HCT116 (cell line): ENCODE measurements around the gene PARP8. TPM values are rescaled to one million over a fixed set of nuclear protein-coding genes. Genes with fewer than 3 reads are reported as not detected.

Experiments used
- ATAC-seq: fragments of 200-7000 bp; cut with Tn5 transposase; 2 replicates; pipeline ENCODE4 v1.9.1; 2020; ENCODE audit warnings: mild to moderate bottlenecking, moderate library complexity
- BruUV-seq: library from RNA; stranded (reverse); fragments of 400-500 nt; replicated peaks from 2 replicates; lab custom pipeline; 2021; lab: Mats Ljungman, UMichigan
- CTCF ChIA-PET: fragments of 300-600 bp; sonication (Branson Sonifier 250); formaldehyde crosslinking; loops from one replicate; lab custom pipeline; 2021; ENCODE audit warnings: antibody characterized with exemption; lab: Charles Lee
- POLR2A ChIA-PET: fragments of 300-600, 350-600 bp; sonication (Branson Sonifier 250); formaldehyde crosslinking; loops from one replicate; lab custom pipeline; 2021; ENCODE audit warnings: antibody characterized with exemption; lab: Charles Lee
- RAD21 ChIA-PET, 2 experiments: fragments of 300-600 bp; sonication (Branson Sonifier 250); formaldehyde crosslinking; loops; one replicate each; lab custom pipeline; 2023; ENCODE audit warnings: low total read pairs in 2 of 2; ENCODE audit not compliant: uncharacterized antibody in 2 of 2, unreplicated experiment in 2 of 2, low non-redundant PET in 1 of 2; lab: Charles Lee
- DNase-seq: peaks from one replicate; pipeline ENCODE4 v3.0.0-alpha.2; 2010; ENCODE audit warnings: low read depth, low spot score
- H2AFZ ChIP-seq: fragments of 200-600 bp; shearing (Covaris generic), sonication (generic); 2 replicates; pipeline ENCODE4 v1.6.1; 2017; ENCODE audit warnings: low read depth, mixed run types, mixed read lengths, antibody characterized with exemption, low read length; ENCODE audit not compliant: poor library complexity, severe bottlenecking
- H3K27ac ChIP-seq: 2 replicates; pipeline ENCODE4 v1.5.1; 2012; ENCODE audit warnings: low read depth, low read length
- H3K27me3 ChIP-seq: fragments of 200-600 bp; sonication (generic); 2 replicates; pipeline ENCODE4 v1.6.1; 2016; ENCODE audit warnings: mixed run types, low read length, mixed read lengths; ENCODE audit not compliant: insufficient read depth
- H3K36me3 ChIP-seq, 2 experiments: fragments of 200-500 bp in 1 of 2; fragments of 200-600 bp in 1 of 2; sonication (Bioruptor generic) in 1 of 2; sonication (generic) in 1 of 2; 2 replicates each; pipeline versions ENCODE4 v1.5.1 to v1.6.1; 2014 to 2016; ENCODE audit warnings: low read length in 2 of 2, inconsistent platforms in 1 of 2, mixed read lengths in 1 of 2, mixed run types in 1 of 2; ENCODE audit not compliant: insufficient read depth in 2 of 2, control insufficient read depth in 1 of 2
- H3K4me1 ChIP-seq, 2 experiments: fragments of 200-600 bp in 1 of 2; sonication (generic) in 1 of 2; 2 replicates each; pipeline versions ENCODE4 v1.5.1 to v1.6.1; 2012 to 2017; ENCODE audit warnings: low read length in 2 of 2, inconsistent platforms in 1 of 2, mild to moderate bottlenecking in 1 of 2, mixed read lengths in 1 of 2, mixed run types in 1 of 2, moderate library complexity in 1 of 2; ENCODE audit not compliant: insufficient read depth in 2 of 2, control insufficient read depth in 1 of 2
- H3K4me2 ChIP-seq: fragments of 200-600 bp; sonication (generic); 2 replicates; pipeline ENCODE4 v1.6.1; 2017; ENCODE audit warnings: mixed run types, low read length, mixed read lengths
- H3K4me3 ChIP-seq, 2 experiments: fragments of 200-600 bp in 1 of 2; sonication (generic) in 1 of 2; replicated peaks in 1 of 2; 2 replicates each; pipeline ENCODE4 v1.5.1; 2011 to 2016; ENCODE audit warnings: low read length in 2 of 2, control low read depth in 1 of 2, low read depth in 1 of 2, mild to moderate bottlenecking in 1 of 2, mixed read lengths in 1 of 2, mixed run types in 1 of 2
- H3K79me2 ChIP-seq: fragments of 200-600 bp; sonication (generic); 2 replicates; pipeline ENCODE4 v1.6.1; 2017; ENCODE audit warnings: mild to moderate bottlenecking, mixed run types, low read length, moderate library complexity, mixed read lengths; ENCODE audit not compliant: insufficient read depth
- H3K9ac ChIP-seq: fragments of 200-600 bp; sonication (generic); 2 replicates; pipeline ENCODE4 v1.6.1; 2016; ENCODE audit warnings: low read length, mixed read lengths
- H3K9me2 ChIP-seq: fragments of 200-600 bp; sonication (generic), shearing (Covaris generic); 2 replicates; pipeline ENCODE4 v1.6.1; 2017; ENCODE audit warnings: mixed run types, mild to moderate bottlenecking, moderate library complexity; ENCODE audit not compliant: insufficient read depth
- H3K9me3 ChIP-seq, 2 experiments: fragments of 200-500 bp in 1 of 2; fragments of 200-600 bp in 1 of 2; sonication (Bioruptor generic) in 1 of 2; sonication (generic) in 1 of 2; 2 replicates each; pipeline ENCODE4 v1.6.1; 2014 to 2017; ENCODE audit warnings: low read length in 2 of 2, mixed read lengths in 2 of 2, inconsistent platforms in 1 of 2, low read depth in 1 of 2, mild to moderate bottlenecking in 1 of 2, mixed run types in 1 of 2, moderate library complexity in 1 of 2; ENCODE audit not compliant: control insufficient read depth in 1 of 2, insufficient read depth in 1 of 2
- H4K20me1 ChIP-seq: fragments of 200-600 bp; sonication (generic), shearing (Covaris generic); 2 replicates; pipeline ENCODE4 v1.6.1; 2017; ENCODE audit warnings: mixed run types, mild to moderate bottlenecking, moderate library complexity; ENCODE audit not compliant: insufficient read depth
- CBX3 ChIP-seq: IDR thresholded peaks from 2 replicates; pipeline ENCODE4 v1.6.1; 2012; ENCODE audit warnings: low read depth
- CEBPB ChIP-seq: IDR thresholded peaks from 2 replicates; pipeline ENCODE4 v1.6.1; 2012; ENCODE audit warnings: low read depth
- ELF1 ChIP-seq: IDR thresholded peaks from 2 replicates; pipeline ENCODE4 v1.6.1; 2012; ENCODE audit warnings: low read depth, borderline replicate concordance
- EZH2 ChIP-seq: fragments of 200-600 bp; sonication (generic); IDR thresholded peaks from 2 replicates; pipeline ENCODE4 v1.6.1; 2017; ENCODE audit warnings: antibody characterized with exemption, mixed run types
- EZH2phosphoT487 ChIP-seq: fragments of 200-600 bp; IDR thresholded peaks from 2 replicates; pipeline ENCODE4 v1.6.1; 2018; ENCODE audit warnings: antibody characterized with exemption, borderline replicate concordance
- FOSL1 ChIP-seq: IDR thresholded peaks from 2 replicates; pipeline ENCODE4 v1.6.1; 2012; ENCODE audit warnings: low read depth
- MAX ChIP-seq: IDR thresholded peaks from 2 replicates; pipeline ENCODE4 v1.6.1; 2012
- POLR2A ChIP-seq: IDR thresholded peaks from 2 replicates; pipeline ENCODE4 v1.7.0; 2011; ENCODE audit warnings: borderline replicate concordance; ENCODE audit not compliant: insufficient read depth, insufficient read length; ENCODE audit errors: extremely low read depth
- POLR2AphosphoS5 ChIP-seq: IDR thresholded peaks from 2 replicates; pipeline ENCODE4 v1.6.1; 2011; ENCODE audit warnings: mild to moderate bottlenecking, low read depth, low read length, moderate library complexity
- SIN3A ChIP-seq: IDR thresholded peaks from 2 replicates; pipeline ENCODE4 v1.6.1; 2012; ENCODE audit warnings: low read depth
- SP1 ChIP-seq: IDR thresholded peaks from 2 replicates; pipeline ENCODE4 v1.6.1; 2012; ENCODE audit warnings: low read depth
- SRF ChIP-seq: IDR thresholded peaks from 2 replicates; pipeline ENCODE4 v1.6.1; 2012; ENCODE audit warnings: low read depth
- TCF7L2 ChIP-seq: IDR thresholded peaks from 2 replicates; pipeline ENCODE4 v1.7.0; 2011; ENCODE audit warnings: borderline replicate concordance, inconsistent platforms; ENCODE audit not compliant: insufficient read depth, insufficient read length; ENCODE audit errors: extremely low read depth
- YY1 ChIP-seq: IDR thresholded peaks from 2 replicates; pipeline ENCODE4 v1.6.1; 2011; ENCODE audit warnings: low read length, low read depth, moderate library complexity, mild to moderate bottlenecking; ENCODE audit not compliant: insufficient replicate concordance; ENCODE audit errors: extremely low read depth
- ZBTB33 ChIP-seq: IDR thresholded peaks from 2 replicates; pipeline ENCODE4 v1.6.1; 2011; ENCODE audit warnings: mild to moderate bottlenecking, low read length, moderate library complexity; ENCODE audit not compliant: insufficient replicate concordance; ENCODE audit errors: extremely low read depth
- ZFX ChIP-seq: fragments of 450-650 bp; IDR thresholded peaks from 2 replicates; pipeline ENCODE4 v1.6.1; 2017
- ZNF274 ChIP-seq: fragments of 200-500 bp; sonication (Bioruptor generic); IDR thresholded peaks from 2 replicates; pipeline ENCODE4 v1.6.1; 2014; ENCODE audit warnings: mild to moderate bottlenecking, low read depth, low read length, inconsistent platforms
- intact Hi-C: fragments of 100-400 bp; cut with micrococcal nuclease; formaldehyde crosslinking; loops from 2 replicates; pipeline ENCODE4 v1.10.0; 2022
- total RNA-seq: library from RNA; stranded (reverse); gene quantifications from one replicate; pipeline ENCODE4 v1.2.1, GENCODE V29; 2021; ENCODE audit not compliant: unreplicated experiment
- TF ChIP-seq, protein P1 (sequence below), 3 experiments: fragments of 200-600 bp in 1 of 3; sonication (generic) in 1 of 3; IDR thresholded peaks in 2 of 3; conservative IDR thresholded peaks in 1 of 3; 2 replicates each; pipeline ENCODE4 v1.5.1; 2012 to 2017; ENCODE audit warnings: low read depth in 2 of 3, low read length in 2 of 3, antibody characterized with exemption in 1 of 3, borderline replicate concordance in 1 of 3, control low read depth in 1 of 3, mild to moderate bottlenecking in 1 of 3, mixed read lengths in 1 of 3, mixed run types in 1 of 3, moderate library complexity in 1 of 3; ENCODE audit not compliant: insufficient read depth in 1 of 3
- TF ChIP-seq, protein P2 (sequence below): IDR thresholded peaks from 2 replicates; pipeline ENCODE4 v1.6.1; 2012

Gene PARP8
- total RNA-seq, 1 experiment from 2014 or later, result 19.0 TPM

DNA sequence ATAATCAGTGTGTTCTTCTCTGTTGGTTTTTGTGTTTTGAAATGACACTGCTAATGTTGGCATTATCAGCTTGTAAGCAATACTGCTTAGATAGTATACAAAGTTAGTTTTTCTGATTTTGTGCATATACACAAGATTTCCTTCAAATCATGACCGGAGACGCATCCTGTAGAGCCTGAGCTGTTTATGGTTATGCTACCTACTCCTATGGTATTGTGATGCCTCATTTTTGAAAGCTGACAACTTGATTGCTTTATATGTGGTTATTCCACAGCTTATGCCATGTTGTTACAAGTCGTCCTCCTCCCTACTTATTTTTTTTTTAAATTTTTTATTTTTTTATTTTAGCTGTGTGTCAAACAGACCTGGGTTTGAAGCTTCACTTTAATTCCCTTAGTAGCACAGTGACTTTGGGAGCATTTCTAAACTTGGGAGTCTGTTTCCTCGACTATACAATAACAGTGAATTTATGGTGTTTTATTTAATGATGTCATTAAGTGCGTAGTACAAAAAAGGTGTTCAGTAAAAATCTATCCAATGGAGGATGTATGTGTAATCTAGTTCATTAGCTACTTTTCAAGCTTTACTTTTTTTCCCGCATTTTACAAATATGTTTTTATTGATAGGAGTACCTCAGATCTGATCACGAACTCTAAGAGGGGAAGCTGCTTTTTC, 59.5 kb downstream of the PARP8 start:
- ATAC-seq (no peak), DNase-seq (no peak)
- no peaks in the 10 kb centered on the region for H4K20me1 ChIP-seq
- no peaks in the 10 kb centered on the region for H3K9me2 ChIP-seq
- POLR2A ChIA-PET, result no interaction called here
- 0 out of 4 replicates have a peak, but pooled peaks cover 0 to 3% of the 10 kb centered on the region in 2 experiments for H3K4me1 ChIP-seq
- intact Hi-C loops, result no loop called here
- no peak overlapping the region for H3K4me3 ChIP-seq
- no peak overlapping the region for H3K9ac ChIP-seq
- TF ChIP-seq MAX (no peak), SRF (no peak), TCF7L2 (no peak), ZFX (no peak), YY1 (no peak), ELF1 (no peak), SP1 (no peak), ZNF274 (no peak), CEBPB (no peak), EZH2phosphoT487 (no peak), SIN3A (no peak), FOSL1 (no peak), ZBTB33 (no peak), EZH2 (no peak), POLR2A (no peak), POLR2AphosphoS5 (no peak), CBX3 (no peak)
- TF ChIP-seq, protein P1, sequence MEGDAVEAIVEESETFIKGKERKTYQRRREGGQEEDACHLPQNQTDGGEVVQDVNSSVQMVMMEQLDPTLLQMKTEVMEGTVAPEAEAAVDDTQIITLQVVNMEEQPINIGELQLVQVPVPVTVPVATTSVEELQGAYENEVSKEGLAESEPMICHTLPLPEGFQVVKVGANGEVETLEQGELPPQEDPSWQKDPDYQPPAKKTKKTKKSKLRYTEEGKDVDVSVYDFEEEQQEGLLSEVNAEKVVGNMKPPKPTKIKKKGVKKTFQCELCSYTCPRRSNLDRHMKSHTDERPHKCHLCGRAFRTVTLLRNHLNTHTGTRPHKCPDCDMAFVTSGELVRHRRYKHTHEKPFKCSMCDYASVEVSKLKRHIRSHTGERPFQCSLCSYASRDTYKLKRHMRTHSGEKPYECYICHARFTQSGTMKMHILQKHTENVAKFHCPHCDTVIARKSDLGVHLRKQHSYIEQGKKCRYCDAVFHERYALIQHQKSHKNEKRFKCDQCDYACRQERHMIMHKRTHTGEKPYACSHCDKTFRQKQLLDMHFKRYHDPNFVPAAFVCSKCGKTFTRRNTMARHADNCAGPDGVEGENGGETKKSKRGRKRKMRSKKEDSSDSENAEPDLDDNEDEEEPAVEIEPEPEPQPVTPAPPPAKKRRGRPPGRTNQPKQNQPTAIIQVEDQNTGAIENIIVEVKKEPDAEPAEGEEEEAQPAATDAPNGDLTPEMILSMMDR (IDR thresholded peaks at IDR 0.05 in 2 of 3, conservative IDR thresholded peaks at IDR 0.05 in 1 of 3; ENCODE audit: borderline replicate concordance in 1 of 3, insufficient read depth in 1 of 3, low read depth in 2 of 3, low read length in 2 of 3), result no peak
- TF ChIP-seq, protein P2, sequence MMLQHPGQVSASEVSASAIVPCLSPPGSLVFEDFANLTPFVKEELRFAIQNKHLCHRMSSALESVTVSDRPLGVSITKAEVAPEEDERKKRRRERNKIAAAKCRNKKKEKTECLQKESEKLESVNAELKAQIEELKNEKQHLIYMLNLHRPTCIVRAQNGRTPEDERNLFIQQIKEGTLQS, result no peak
- RAD21 ChIA-PET, result no interaction called here
- H3K27ac ChIP-seq, result no peak overlapping the region
- no peaks in the 10 kb centered on the region for H3K79me2 ChIP-seq
- no peak overlapping the region for H3K4me2 ChIP-seq
- H3K27me3 ChIP-seq, result no peaks in the 10 kb centered on the region
- no TSS peak for BruUV-seq
- H3K36me3 ChIP-seq, result no peaks in the 10 kb centered on the region
- no peak overlapping the region for H2AFZ ChIP-seq
- no peaks in the 10 kb centered on the region for H3K9me3 ChIP-seq
- CTCF ChIA-PET, result interaction anchor here (1.6 kb wide), 1 partner anchor 12 kb away, joined by 4 read pairs; no protein-coding TSS in a partner anchor
